Right lobe of liver (tissue), 6 donors: ENCODE measurements around the gene PAX2. TPM values are rescaled to one million over a fixed set of nuclear protein-coding genes. Genes with fewer than 3 reads are reported as not detected.

Experiments used
- ATAC-seq, 4 donors: fragments of 200-7000 bp; cut with Tn5 transposase; one replicate each; pipeline ENCODE4 v1.9.1; 2020; ENCODE audit warnings: mild to moderate bottlenecking in 4 of 4, moderate library complexity in 4 of 4
- DNase-seq, 3 donors: peaks; one replicate each; pipeline ENCODE4 v3.0.0-alpha.2; 2020
- H3K27ac ChIP-seq, 3 donors: fragments of 200-600 bp; one replicate each; pipeline ENCODE4 v1.8.0; 2022
- H3K27me3 ChIP-seq, 2 donors: fragments of 200-600 bp; one replicate each; pipeline ENCODE4 v1.8.0; 2022
- H3K36me3 ChIP-seq, 4 donors: fragments of 200-600 bp; sonication (generic) in 1 of 4; one replicate each; pipeline versions ENCODE4 v1.5.1 to v1.8.0; 2017 to 2022; ENCODE audit warnings: control low read depth in 1 of 4
- H3K4me1 ChIP-seq, 4 donors: fragments of 200-600 bp; sonication (generic) in 1 of 4; one replicate each; pipeline versions ENCODE4 v1.5.1 to v1.8.0; 2017 to 2022; ENCODE audit warnings: control low read depth in 1 of 4
- H3K4me3 ChIP-seq, 3 donors: fragments of 200-600 bp; one replicate each; pipeline ENCODE4 v1.8.0; 2022
- H3K9me3 ChIP-seq, 4 donors: fragments of 200-600 bp; sonication (generic) in 1 of 4; one replicate each; pipeline versions ENCODE4 v1.5.1 to v1.8.0; 2017 to 2022; ENCODE audit warnings: control low read depth in 1 of 4
- POLR2A ChIP-seq: fragments of 450-650 bp; IDR thresholded peaks from one replicate; pipeline ENCODE4 v1.6.1; 2017; ENCODE audit warnings: antibody characterized with exemption, mild to moderate bottlenecking
- WGBS: methylation state at CpG from one replicate; pipeline ENCODE4 v1.1.6; 2018; ENCODE audit warnings: low coverage, low lambda C conversion rate; ENCODE audit not compliant: insufficient coverage; ENCODE audit errors: missing lambda C conversion rate; 5-methylcytosine and 5-hydroxymethylcytosine counted together
- intact Hi-C, 2 donors: fragments of 100-400 bp; cut with DNase I; formaldehyde crosslinking; loops; one replicate each; pipeline versions ENCODE4 v1.11.2 to v1.14.1; 2022
- total RNA-seq, 6 experiments: library from RNA; depleted of rRNA in 2 of 6; stranded (reverse); fragments of >200 nt in 2 of 6; fragmentation: NEBNext Ultra II Directional in 3 of 6; extraction: Animal tissue kit (Norgen Biotek cat#: 25700) in 3 of 6; gene quantifications; one replicate each; pipeline versions ENCODE4 v1.1.0 to v1.2.4, GENCODE V29; 2016 to 2023
- TF ChIP-seq, protein P1 (sequence below), 4 donors: fragments of 200-600 bp in 3 of 4; fragments of 450-650 bp in 1 of 4; IDR thresholded peaks; one replicate each; pipeline versions ENCODE4 v1.5.1 to v1.8.0; 2016 to 2022; ENCODE audit warnings: antibody characterized with exemption in 4 of 4, mild to moderate bottlenecking in 2 of 4
- donor health status: DM: no; HTN: yes; CAD: no.
- donor health status: DM: no; HTN: no; CAD: no.
- donor health status: DM: no; HTN: no; CAD: no.
- donor health status: DM: no; HTN: yes; CAD: no.
- donor health status: DM: no; HTN: yes; CAD: no.

The PAX2 gene
- total RNA-seq, 6 experiments from 2014 or later: 0.24 TPM; not detected in 5

DNA sequence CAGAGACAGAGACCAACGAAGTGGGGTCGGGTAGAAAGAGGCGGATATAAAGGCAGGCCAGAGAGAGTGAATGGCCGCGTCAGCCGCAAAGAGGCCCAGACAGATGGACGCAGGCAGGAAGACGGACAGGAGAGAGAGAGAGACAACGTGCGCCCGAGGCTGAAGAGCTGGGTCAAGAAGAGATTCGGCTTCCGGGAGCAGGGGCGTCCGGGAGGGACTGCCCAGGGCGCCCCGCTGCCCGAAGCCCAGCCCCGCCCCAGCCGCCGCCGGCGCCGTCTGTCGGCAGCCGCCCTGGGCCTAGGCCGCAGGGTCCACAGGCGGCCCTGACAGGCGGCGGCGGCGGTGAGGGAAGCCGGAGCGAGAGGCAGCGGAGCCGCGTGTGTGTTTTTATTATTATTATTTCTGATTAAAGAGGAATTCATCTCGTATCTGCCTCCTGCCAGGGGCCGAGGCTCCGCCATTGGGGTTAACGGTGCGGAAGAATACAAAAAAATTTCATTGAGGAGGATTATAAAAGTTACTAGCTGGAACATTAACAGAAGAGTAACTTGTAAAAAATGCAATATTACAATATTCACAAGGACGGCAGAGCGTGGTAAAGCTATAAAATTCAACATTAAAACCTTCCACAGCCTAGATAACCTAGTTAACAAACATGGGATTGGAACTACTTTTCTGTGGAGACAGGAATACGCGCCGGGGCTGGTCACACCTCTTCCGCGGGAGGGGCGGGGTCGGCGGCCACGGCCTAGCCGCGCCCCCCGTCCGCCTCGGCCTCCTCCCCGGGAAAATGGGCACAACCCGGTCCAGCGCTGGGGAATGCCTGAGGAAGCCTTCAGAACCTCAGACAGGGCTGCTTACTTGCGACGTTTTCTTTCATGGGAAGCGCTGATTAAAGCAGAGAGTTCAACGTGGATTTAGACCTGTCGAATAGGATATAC is 29.7 kb upstream of the PAX2 start:
- 9% methylated on average over 27 of the region's 66 CpGs for WGBS
- no peaks in the 10 kb centered on the region for H3K36me3 ChIP-seq
- H3K27me3 ChIP-seq: peaks cover 3 to 13% of the 10 kb centered on the region in 2 donors
- H3K27ac ChIP-seq: no peak overlapping the region
- no peaks in the 10 kb centered on the region for H3K9me3 ChIP-seq
- no peak for DNase-seq
- peak overlapping the region in 2 of 3 donors; percentile 5 to 11 for H3K4me3 ChIP-seq
- H3K4me1 ChIP-seq: peaks cover 0 to 3% (median 0%) of the 10 kb centered on the region in 4 donors
- TF ChIP-seq, protein P1, sequence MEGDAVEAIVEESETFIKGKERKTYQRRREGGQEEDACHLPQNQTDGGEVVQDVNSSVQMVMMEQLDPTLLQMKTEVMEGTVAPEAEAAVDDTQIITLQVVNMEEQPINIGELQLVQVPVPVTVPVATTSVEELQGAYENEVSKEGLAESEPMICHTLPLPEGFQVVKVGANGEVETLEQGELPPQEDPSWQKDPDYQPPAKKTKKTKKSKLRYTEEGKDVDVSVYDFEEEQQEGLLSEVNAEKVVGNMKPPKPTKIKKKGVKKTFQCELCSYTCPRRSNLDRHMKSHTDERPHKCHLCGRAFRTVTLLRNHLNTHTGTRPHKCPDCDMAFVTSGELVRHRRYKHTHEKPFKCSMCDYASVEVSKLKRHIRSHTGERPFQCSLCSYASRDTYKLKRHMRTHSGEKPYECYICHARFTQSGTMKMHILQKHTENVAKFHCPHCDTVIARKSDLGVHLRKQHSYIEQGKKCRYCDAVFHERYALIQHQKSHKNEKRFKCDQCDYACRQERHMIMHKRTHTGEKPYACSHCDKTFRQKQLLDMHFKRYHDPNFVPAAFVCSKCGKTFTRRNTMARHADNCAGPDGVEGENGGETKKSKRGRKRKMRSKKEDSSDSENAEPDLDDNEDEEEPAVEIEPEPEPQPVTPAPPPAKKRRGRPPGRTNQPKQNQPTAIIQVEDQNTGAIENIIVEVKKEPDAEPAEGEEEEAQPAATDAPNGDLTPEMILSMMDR (IDR thresholded peaks at IDR 0.05): no peak
- TF ChIP-seq POLR2A: no peak
- peak in 3 of 4 donors; percentile 23 to 36 (median 32) for ATAC-seq
- intact Hi-C loops: no loop called here

DNA sequence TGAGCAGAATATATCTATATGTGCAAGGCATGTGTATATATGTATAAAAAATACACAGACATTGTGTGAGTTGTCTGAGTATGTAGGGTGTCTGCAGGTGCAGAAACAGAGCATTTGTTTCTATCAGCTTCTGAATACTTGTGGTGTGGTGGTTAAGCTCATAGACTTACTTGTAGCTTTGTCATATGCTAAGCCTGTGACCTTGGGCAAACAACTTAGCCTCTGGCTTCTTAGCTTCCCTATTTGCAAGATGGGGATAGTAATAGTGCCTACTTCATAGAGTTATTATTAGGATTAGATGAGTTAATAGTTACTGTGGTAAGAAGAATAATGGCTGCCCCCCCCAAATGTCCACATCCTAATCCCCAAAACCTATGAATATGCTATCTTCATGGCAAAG is 28.2 kb upstream of the PAX2 start:
- Histone ChIP-seq H3K27me3 (peaks cover 3 to 13% of the 10 kb centered on the region in 2 donors), H3K36me3 (no peaks in the 10 kb centered on the region), H3K4me3 (no peak overlapping the region), H3K4me1 (peaks cover 0 to 3% (median 0%) of the 10 kb centered on the region in 4 donors), H3K9me3 (no peaks in the 10 kb centered on the region), H3K27ac (no peak overlapping the region)
- intact Hi-C loops: no loop called here
- DNase-seq (no peak), ATAC-seq (no peak)
- no peak for TF ChIP-seq POLR2A
- TF ChIP-seq, protein P1 (IDR thresholded peaks at IDR 0.05): no peak

DNA sequence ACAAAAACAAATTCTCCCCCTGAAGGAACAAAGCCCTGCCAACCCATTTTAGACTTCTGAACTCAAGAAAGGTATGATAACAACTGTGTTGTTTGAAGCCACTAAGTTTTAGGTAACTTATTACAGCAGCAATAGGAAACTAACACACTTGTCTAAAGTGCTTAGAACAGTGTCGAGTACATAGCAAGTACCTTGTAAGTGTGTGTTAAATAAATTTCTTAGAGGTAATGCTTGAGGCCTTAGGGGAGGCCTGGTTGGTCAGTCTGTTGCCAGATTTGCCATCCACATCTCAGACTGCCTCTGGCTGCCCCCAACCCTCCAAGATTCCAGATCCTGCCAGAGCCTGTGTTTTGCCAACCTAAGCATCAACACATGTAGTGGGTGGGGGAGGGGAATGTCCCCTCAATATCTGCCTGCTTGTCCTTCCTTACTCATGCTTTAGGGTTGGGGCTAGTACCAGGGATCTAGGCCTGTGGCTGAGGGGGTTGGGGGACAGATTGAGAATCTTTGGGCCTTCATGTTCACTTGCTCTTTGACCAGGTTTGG is 27.1 kb upstream of the PAX2 start:
- Histone ChIP-seq H3K4me1 (peaks cover 0 to 3% (median 0%) of the 10 kb centered on the region in 4 donors), H3K27me3 (peaks cover 3 to 13% of the 10 kb centered on the region in 2 donors), H3K36me3 (no peaks in the 10 kb centered on the region), H3K9me3 (no peaks in the 10 kb centered on the region), H3K27ac (no peak overlapping the region), H3K4me3 (no peak overlapping the region)
- DNase-seq (no peak), ATAC-seq (no peak)
- intact Hi-C loops: no loop called here
- WGBS: 55% methylated on average over 1 of the region's 1 CpG
- TF ChIP-seq, protein P1 (IDR thresholded peaks at IDR 0.05): no peak
- TF ChIP-seq POLR2A: no peak

DNA sequence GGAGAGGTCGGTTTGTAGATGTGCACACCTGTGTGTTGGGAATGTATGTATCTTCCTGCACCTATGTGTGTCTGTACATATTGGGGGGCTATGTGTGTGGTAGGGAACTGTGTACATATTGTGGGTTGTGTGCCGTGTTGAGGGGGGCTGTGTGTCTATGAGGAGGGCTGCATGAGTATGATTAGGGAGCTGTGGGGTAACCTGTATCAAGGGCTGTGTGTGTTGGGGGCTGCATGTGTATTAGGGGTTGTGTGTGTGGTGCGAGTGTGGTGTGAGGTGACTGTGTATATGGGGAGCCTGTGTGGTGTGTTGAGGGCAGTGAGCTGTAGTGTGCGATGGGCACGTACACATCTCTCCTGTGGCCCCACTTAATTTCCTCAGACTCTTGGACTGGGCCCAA is 22.2 kb upstream of the PAX2 start:
- Histone ChIP-seq H3K4me3 (no peak overlapping the region), H3K27ac (no peak overlapping the region), H3K36me3 (no peaks in the 10 kb centered on the region), H3K9me3 (no peaks in the 10 kb centered on the region), H3K27me3 (peaks cover 0 to 10% of the 10 kb centered on the region in 2 donors), H3K4me1 (no peaks in the 10 kb centered on the region)
- 67% methylated on average over 4 of the region's 5 CpGs for WGBS
- DNase-seq (no peak), ATAC-seq (no peak)
- intact Hi-C loops: no loop called here
- no peak for TF ChIP-seq POLR2A
- TF ChIP-seq, protein P1 (IDR thresholded peaks at IDR 0.05): no peak
